ENCODE data around the gene LIMK2. TPM values are rescaled to one million over a fixed set of nuclear protein-coding genes. Genes with fewer than 3 reads are reported as not detected.

The LIMK2 gene
- polyA plus RNA-seq, 1 donor from 2014 or later: 44.2 TPM

DNA sequence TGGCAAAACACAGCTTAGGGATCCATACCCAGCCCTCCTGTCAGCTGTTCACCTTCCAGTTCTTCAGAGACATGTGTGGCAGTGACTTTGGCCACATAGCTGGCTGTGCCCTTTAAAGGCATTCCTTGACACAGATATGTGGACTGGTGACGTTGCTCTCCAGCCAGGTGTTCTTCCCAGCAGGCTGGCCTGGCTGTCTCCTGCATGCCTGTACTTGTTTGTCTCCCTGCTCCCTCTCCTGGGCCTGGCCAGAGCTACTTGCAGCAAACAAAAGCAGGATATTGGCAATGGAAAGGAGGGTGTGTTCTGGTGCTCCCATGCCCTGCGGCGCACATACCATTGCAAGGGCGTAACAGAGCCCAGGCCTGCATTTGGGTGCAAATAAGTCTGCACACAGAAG lies 41.9 kb downstream of the LIMK2 start:
- H3K4me3 ChIP-seq (ENCODE audit: low read length): no peak overlapping the region
- H2AFZ ChIP-seq (ENCODE audit: low read depth, low read length): no peak overlapping the region
- H3K79me2 ChIP-seq (replicated peaks; ENCODE audit: insufficient read depth, low read length): peaks cover 17% of the 10 kb centered on the region
- H3K27me3 ChIP-seq (ENCODE audit: insufficient read depth, low read depth, low read length): no peaks in the 10 kb centered on the region
- H3K36me3 ChIP-seq (ENCODE audit: insufficient read depth, low read length): no peaks in the 10 kb centered on the region
- no peaks in the 10 kb centered on the region for H3K9me3 ChIP-seq (ENCODE audit: low read length)
- no peaks in the 10 kb centered on the region for H3K9me2 ChIP-seq (ENCODE audit: insufficient read depth, low read length)
- no peak overlapping the region for H3K4me2 ChIP-seq (ENCODE audit: low read length)
- no peak for TF ChIP-seq EZH2 (IDR thresholded peaks at IDR 0.05; ENCODE audit: borderline replicate concordance, insufficient read depth, low read length, poor library complexity, severe bottlenecking)
- TF ChIP-seq, protein P1, sequence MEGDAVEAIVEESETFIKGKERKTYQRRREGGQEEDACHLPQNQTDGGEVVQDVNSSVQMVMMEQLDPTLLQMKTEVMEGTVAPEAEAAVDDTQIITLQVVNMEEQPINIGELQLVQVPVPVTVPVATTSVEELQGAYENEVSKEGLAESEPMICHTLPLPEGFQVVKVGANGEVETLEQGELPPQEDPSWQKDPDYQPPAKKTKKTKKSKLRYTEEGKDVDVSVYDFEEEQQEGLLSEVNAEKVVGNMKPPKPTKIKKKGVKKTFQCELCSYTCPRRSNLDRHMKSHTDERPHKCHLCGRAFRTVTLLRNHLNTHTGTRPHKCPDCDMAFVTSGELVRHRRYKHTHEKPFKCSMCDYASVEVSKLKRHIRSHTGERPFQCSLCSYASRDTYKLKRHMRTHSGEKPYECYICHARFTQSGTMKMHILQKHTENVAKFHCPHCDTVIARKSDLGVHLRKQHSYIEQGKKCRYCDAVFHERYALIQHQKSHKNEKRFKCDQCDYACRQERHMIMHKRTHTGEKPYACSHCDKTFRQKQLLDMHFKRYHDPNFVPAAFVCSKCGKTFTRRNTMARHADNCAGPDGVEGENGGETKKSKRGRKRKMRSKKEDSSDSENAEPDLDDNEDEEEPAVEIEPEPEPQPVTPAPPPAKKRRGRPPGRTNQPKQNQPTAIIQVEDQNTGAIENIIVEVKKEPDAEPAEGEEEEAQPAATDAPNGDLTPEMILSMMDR (IDR thresholded peaks at IDR 0.05; ENCODE audit: poor library complexity, severe bottlenecking): no peak
- no peak for TF ChIP-seq RAD21 (conservative IDR thresholded peaks at IDR 0.05)
- TF ChIP-seq, protein P2, sequence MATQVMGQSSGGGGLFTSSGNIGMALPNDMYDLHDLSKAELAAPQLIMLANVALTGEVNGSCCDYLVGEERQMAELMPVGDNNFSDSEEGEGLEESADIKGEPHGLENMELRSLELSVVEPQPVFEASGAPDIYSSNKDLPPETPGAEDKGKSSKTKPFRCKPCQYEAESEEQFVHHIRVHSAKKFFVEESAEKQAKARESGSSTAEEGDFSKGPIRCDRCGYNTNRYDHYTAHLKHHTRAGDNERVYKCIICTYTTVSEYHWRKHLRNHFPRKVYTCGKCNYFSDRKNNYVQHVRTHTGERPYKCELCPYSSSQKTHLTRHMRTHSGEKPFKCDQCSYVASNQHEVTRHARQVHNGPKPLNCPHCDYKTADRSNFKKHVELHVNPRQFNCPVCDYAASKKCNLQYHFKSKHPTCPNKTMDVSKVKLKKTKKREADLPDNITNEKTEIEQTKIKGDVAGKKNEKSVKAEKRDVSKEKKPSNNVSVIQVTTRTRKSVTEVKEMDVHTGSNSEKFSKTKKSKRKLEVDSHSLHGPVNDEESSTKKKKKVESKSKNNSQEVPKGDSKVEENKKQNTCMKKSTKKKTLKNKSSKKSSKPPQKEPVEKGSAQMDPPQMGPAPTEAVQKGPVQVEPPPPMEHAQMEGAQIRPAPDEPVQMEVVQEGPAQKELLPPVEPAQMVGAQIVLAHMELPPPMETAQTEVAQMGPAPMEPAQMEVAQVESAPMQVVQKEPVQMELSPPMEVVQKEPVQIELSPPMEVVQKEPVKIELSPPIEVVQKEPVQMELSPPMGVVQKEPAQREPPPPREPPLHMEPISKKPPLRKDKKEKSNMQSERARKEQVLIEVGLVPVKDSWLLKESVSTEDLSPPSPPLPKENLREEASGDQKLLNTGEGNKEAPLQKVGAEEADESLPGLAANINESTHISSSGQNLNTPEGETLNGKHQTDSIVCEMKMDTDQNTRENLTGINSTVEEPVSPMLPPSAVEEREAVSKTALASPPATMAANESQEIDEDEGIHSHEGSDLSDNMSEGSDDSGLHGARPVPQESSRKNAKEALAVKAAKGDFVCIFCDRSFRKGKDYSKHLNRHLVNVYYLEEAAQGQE (IDR thresholded peaks at IDR 0.05; ENCODE audit: borderline replicate concordance): no peak
- no peak for TF ChIP-seq SMC3 (conservative IDR thresholded peaks at IDR 0.05; ENCODE audit: poor library complexity)
- TF ChIP-seq MXI1 (conservative IDR thresholded peaks at IDR 0.05; ENCODE audit: poor library complexity, severe bottlenecking): no peak
- TF ChIP-seq POLR2AphosphoS5 (IDR thresholded peaks at IDR 0.05): no peak
- TF ChIP-seq TAF1 (IDR thresholded peaks at IDR 0.05; ENCODE audit: low read depth): no peak
- TF ChIP-seq EP300 (conservative IDR thresholded peaks at IDR 0.05; ENCODE audit: poor library complexity, severe bottlenecking): no peak
- H3K27ac ChIP-seq (ENCODE audit: low read length): no peak overlapping the region
- no peak overlapping the region for H3K9ac ChIP-seq (ENCODE audit: low read length)
- H4K20me1 ChIP-seq (ENCODE audit: insufficient read depth): no peaks in the 10 kb centered on the region
- no peaks in the 10 kb centered on the region for H3F3A ChIP-seq (ENCODE audit: insufficient read depth, low read length, poor library complexity, severe bottlenecking)

DNA sequence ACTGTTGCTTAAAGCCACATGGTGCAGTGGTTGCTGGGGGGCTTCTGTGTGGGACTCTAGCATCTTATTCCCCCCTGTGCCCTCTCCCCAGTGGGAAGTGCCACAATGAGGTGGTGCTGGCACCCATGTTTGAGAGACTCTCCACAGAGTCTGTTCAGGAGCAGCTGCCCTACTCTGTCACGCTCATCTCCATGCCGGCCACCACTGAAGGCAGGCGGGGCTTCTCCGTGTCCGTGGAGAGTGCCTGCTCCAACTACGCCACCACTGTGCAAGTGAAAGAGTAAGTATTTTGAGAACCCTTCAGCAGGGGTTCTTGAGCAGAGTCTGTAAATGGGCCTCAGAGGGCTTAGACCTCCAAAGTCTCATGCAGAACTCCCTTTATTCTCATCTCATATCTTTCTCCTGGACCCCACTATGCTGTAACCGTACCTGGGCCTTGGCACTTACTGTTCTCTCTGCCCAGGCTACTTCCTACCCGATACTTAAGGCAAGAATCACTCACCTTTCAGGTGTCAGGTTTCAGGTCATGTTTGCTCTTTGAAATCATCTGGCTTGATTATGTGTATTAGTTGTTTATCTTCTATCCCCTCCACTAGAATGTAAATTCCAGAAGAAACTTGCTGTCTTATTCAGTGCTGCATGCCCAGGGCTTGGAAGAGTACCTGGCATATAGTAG lies 47.8 kb downstream of the LIMK2 start:
- no peaks in the 10 kb centered on the region for H3K9me3 ChIP-seq (ENCODE audit: low read length)
- no peaks in the 10 kb centered on the region for H3F3A ChIP-seq (ENCODE audit: insufficient read depth, low read length, poor library complexity, severe bottlenecking)
- H3K9me2 ChIP-seq (ENCODE audit: insufficient read depth, low read length): no peaks in the 10 kb centered on the region
- H3K36me3 ChIP-seq (ENCODE audit: insufficient read depth, low read length): peaks cover 8% of the 10 kb centered on the region
- H3K27me3 ChIP-seq (ENCODE audit: insufficient read depth, low read depth, low read length): no peaks in the 10 kb centered on the region
- no peak overlapping the region for H3K9ac ChIP-seq (ENCODE audit: low read length)
- no peak overlapping the region for H3K4me3 ChIP-seq (ENCODE audit: low read length)
- no peak overlapping the region for H3K27ac ChIP-seq (ENCODE audit: low read length)
- H2AFZ ChIP-seq (ENCODE audit: low read depth, low read length): no peak overlapping the region
- no peak overlapping the region for H3K4me2 ChIP-seq (ENCODE audit: low read length)
- no peaks in the 10 kb centered on the region for H3K79me2 ChIP-seq (replicated peaks; ENCODE audit: insufficient read depth, low read length)
- TF ChIP-seq, protein P2 (IDR thresholded peaks at IDR 0.05; ENCODE audit: borderline replicate concordance): no peak
- TF ChIP-seq RAD21 (conservative IDR thresholded peaks at IDR 0.05) (no peak), MXI1 (conservative IDR thresholded peaks at IDR 0.05; ENCODE audit: poor library complexity, severe bottlenecking) (no peak)
- H4K20me1 ChIP-seq (ENCODE audit: insufficient read depth): no peaks in the 10 kb centered on the region

Data from neural cell (in vitro differentiated cells).